WTC11 (cell line): Measurements from ENCODE around the gene MRPS11. TPM values are rescaled to one million over a fixed set of nuclear protein-coding genes. Genes with fewer than 3 reads are reported as not detected.

Experiments used
- ATAC-seq: fragments of 200-7000 bp; cut with Tn5 transposase; 2 replicates; pipeline ENCODE4 v1.10.0; 2021; ENCODE audit warnings: mild to moderate bottlenecking, moderate library complexity
- CTCF ChIA-PET: fragments of 300-600 bp; sonication (Branson Sonifier 250); formaldehyde crosslinking; loops from one replicate; lab custom pipeline; 2021; ENCODE audit warnings: antibody characterized with exemption; lab: Charles Lee
- POLR2A ChIA-PET: fragments of 350-600 bp; sonication (Branson Sonifier 250); formaldehyde crosslinking; loops from one replicate; lab custom pipeline; 2021; ENCODE audit warnings: antibody characterized with exemption; lab: Charles Lee
- DNase-seq: peaks from one replicate; pipeline ENCODE4 v3.0.0; 2021; ENCODE audit warnings: low spot score
- H3K27ac Mint-ChIP-seq: 2 replicates; pipeline ENCODE4 v1.8.0; 2021; ENCODE audit warnings: mixed read lengths
- H3K27me3 Mint-ChIP-seq: 2 replicates; pipeline ENCODE4 v1.8.0; 2021; ENCODE audit warnings: low read depth, mild to moderate bottlenecking, moderate library complexity, mixed read lengths
- H3K36me3 Mint-ChIP-seq: 2 replicates; pipeline ENCODE4 v1.8.0; 2021; ENCODE audit warnings: mixed read lengths
- H3K4me1 Mint-ChIP-seq: 2 replicates; pipeline ENCODE4 v1.8.0; 2022; ENCODE audit warnings: mixed read lengths
- H3K4me3 Mint-ChIP-seq: 2 replicates; pipeline ENCODE4 v1.8.0; 2021; ENCODE audit warnings: mild to moderate bottlenecking, moderate library complexity, mixed read lengths
- H3K9me3 Mint-ChIP-seq: 2 replicates; pipeline ENCODE4 v1.8.0; 2021; ENCODE audit warnings: mixed read lengths
- FOXK1 ChIP-seq: sonication (generic); formaldehyde crosslinking; IDR thresholded peaks from 2 replicates; pipeline ENCODE4 v1.8.0; 2022; ENCODE audit warnings: mild to moderate bottlenecking, moderate library complexity, missing genetic modification reagents
- JAZF1 ChIP-seq: fragments of 250-450 bp; sonication (Bioruptor Pico); IDR thresholded peaks from 2 replicates; pipeline ENCODE4 v1.9.0; 2021; ENCODE audit warnings: moderate library complexity, mild to moderate bottlenecking, inconsistent platforms
- OVOL2 ChIP-seq: fragments of 250-450 bp; sonication (Bioruptor Pico); IDR thresholded peaks from 2 replicates; pipeline ENCODE4 v1.9.0; 2021; ENCODE audit warnings: mild to moderate bottlenecking, borderline replicate concordance
- RORB ChIP-seq: fragments of 250-450 bp; sonication (Bioruptor Pico); IDR thresholded peaks from 2 replicates; pipeline ENCODE4 v1.9.0; 2021; ENCODE audit warnings: mild to moderate bottlenecking
- ZBTB21 ChIP-seq: sonication (generic); formaldehyde crosslinking; IDR thresholded peaks from 2 replicates; pipeline ENCODE4 v1.8.1; 2023; ENCODE audit warnings: mild to moderate bottlenecking, missing genetic modification reagents, borderline replicate concordance
- ZNF121 ChIP-seq: sonication (generic); formaldehyde crosslinking; IDR thresholded peaks from 2 replicates; pipeline ENCODE4 v1.8.0; 2023; ENCODE audit warnings: missing genetic modification reagents
- ZNF232 ChIP-seq: sonication (generic); formaldehyde crosslinking; IDR thresholded peaks from 2 replicates; pipeline ENCODE4 v1.8.0; 2022; ENCODE audit warnings: mild to moderate bottlenecking, missing genetic modification reagents
- ZNF263 ChIP-seq: sonication (generic); formaldehyde crosslinking; IDR thresholded peaks from 2 replicates; pipeline ENCODE4 v1.8.1; 2022; ENCODE audit warnings: low read depth, mild to moderate bottlenecking, moderate library complexity, missing genetic modification reagents
- total RNA-seq: library from RNA; stranded (reverse); gene quantifications from 3 replicates; pipeline ENCODE4 v1.2.3, GENCODE V29; 2021
- TF ChIP-seq, protein P1 (sequence below): sonication (generic); formaldehyde crosslinking; IDR thresholded peaks from 2 replicates; pipeline ENCODE4 v1.8.0; 2023; ENCODE audit warnings: missing genetic modification reagents
- TF ChIP-seq, protein P2 (sequence below): sonication (generic); formaldehyde crosslinking; IDR thresholded peaks from 2 replicates; pipeline ENCODE4 v1.8.0; 2023; ENCODE audit warnings: mild to moderate bottlenecking, missing genetic modification reagents
- TF ChIP-seq, protein P3 (sequence below): sonication (generic); formaldehyde crosslinking; conservative IDR thresholded peaks from 2 replicates; pipeline ENCODE4 v1.8.1; 2022; ENCODE audit warnings: mild to moderate bottlenecking, missing genetic modification reagents
- TF ChIP-seq, protein P4 (sequence below): fragments of 250-450 bp; sonication (Bioruptor Pico); IDR thresholded peaks from 2 replicates; pipeline ENCODE4 v1.9.0; 2021; ENCODE audit warnings: mild to moderate bottlenecking
- TF ChIP-seq, protein P5 (sequence below): sonication (generic); formaldehyde crosslinking; IDR thresholded peaks from 2 replicates; pipeline ENCODE4 v1.8.1; 2023; ENCODE audit warnings: mild to moderate bottlenecking, missing genetic modification reagents
- TF ChIP-seq, protein P6 (sequence below): fragments of 250-450 bp; sonication (Bioruptor Pico); IDR thresholded peaks from 2 replicates; pipeline ENCODE4 v1.9.0; 2021; ENCODE audit warnings: moderate library complexity, mild to moderate bottlenecking, inconsistent platforms, borderline replicate concordance
- TF ChIP-seq, protein P7 (sequence below): sonication (generic); formaldehyde crosslinking; IDR thresholded peaks from 2 replicates; pipeline ENCODE4 v1.8.1; 2022; ENCODE audit warnings: low read depth, mild to moderate bottlenecking, moderate library complexity, missing genetic modification reagents, borderline replicate concordance

The MRPS11 gene
- total RNA-seq, 1 experiment from 2014 or later, result 49.1 TPM

DNA sequence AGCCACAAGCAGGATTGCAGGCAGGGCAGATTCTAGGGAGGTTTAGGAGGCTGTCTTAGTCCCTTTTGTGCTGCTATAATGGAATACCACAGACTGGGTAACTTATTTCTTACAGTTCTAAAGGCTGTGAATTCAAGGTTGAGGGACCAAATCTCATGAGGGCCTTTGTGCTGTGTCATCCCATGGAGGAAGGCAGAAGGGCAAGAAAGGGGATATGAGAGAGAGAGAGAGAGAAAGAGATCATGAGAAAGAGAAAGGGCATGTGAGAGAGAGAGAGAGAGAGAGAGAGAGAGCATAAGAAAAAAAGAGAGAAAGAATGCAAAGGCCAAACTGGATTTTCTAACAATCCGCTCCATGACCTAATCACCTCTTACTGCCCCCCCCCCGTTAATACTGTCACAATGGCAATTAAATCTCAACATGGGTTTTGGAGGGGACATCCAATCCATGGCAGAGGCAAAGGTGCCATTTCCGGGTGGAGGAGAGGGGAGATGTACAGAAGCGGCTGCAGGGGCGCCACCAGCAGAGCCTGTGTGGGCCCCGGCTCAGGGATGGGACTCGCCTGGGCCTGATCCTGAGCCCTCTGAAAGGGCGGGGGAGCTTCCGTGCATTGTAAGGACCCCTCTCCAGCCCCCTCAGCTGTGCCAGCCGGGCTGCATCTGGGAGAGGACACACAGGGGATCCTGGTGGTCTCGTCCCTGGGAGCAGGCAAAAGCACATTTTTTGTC lies 20.5 kb downstream of the MRPS11 start:
- DNase-seq (no peak), ATAC-seq (peak; percentile 6; the same call in 1 of the 2 replicates)
- no peaks in the 10 kb centered on the region for H3K9me3 Mint-ChIP-seq
- no peak overlapping the region for H3K4me3 Mint-ChIP-seq
- H3K36me3 Mint-ChIP-seq, result no peaks in the 10 kb centered on the region
- TF ChIP-seq, protein P1, sequence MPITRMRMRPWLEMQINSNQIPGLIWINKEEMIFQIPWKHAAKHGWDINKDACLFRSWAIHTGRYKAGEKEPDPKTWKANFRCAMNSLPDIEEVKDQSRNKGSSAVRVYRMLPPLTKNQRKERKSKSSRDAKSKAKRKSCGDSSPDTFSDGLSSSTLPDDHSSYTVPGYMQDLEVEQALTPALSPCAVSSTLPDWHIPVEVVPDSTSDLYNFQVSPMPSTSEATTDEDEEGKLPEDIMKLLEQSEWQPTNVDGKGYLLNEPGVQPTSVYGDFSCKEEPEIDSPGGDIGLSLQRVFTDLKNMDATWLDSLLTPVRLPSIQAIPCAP (CRISPR knock-in tag), result no peak
- no peak for TF ChIP-seq ZBTB21 (CRISPR knock-in tag)
- TF ChIP-seq, protein P2, sequence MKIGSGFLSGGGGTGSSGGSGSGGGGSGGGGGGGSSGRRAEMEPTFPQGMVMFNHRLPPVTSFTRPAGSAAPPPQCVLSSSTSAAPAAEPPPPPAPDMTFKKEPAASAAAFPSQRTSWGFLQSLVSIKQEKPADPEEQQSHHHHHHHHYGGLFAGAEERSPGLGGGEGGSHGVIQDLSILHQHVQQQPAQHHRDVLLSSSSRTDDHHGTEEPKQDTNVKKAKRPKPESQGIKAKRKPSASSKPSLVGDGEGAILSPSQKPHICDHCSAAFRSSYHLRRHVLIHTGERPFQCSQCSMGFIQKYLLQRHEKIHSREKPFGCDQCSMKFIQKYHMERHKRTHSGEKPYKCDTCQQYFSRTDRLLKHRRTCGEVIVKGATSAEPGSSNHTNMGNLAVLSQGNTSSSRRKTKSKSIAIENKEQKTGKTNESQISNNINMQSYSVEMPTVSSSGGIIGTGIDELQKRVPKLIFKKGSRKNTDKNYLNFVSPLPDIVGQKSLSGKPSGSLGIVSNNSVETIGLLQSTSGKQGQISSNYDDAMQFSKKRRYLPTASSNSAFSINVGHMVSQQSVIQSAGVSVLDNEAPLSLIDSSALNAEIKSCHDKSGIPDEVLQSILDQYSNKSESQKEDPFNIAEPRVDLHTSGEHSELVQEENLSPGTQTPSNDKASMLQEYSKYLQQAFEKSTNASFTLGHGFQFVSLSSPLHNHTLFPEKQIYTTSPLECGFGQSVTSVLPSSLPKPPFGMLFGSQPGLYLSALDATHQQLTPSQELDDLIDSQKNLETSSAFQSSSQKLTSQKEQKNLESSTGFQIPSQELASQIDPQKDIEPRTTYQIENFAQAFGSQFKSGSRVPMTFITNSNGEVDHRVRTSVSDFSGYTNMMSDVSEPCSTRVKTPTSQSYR (CRISPR knock-in tag), result no peak
- TF ChIP-seq ZNF263, result no peak
- TF ChIP-seq, protein P3, sequence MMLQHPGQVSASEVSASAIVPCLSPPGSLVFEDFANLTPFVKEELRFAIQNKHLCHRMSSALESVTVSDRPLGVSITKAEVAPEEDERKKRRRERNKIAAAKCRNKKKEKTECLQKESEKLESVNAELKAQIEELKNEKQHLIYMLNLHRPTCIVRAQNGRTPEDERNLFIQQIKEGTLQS (CRISPR knock-in tag), result no peak
- TF ChIP-seq JAZF1 (CRISPR knock-in tag), result no peak
- no peak for TF ChIP-seq ZNF232 (CRISPR knock-in tag)
- TF ChIP-seq, protein P4, sequence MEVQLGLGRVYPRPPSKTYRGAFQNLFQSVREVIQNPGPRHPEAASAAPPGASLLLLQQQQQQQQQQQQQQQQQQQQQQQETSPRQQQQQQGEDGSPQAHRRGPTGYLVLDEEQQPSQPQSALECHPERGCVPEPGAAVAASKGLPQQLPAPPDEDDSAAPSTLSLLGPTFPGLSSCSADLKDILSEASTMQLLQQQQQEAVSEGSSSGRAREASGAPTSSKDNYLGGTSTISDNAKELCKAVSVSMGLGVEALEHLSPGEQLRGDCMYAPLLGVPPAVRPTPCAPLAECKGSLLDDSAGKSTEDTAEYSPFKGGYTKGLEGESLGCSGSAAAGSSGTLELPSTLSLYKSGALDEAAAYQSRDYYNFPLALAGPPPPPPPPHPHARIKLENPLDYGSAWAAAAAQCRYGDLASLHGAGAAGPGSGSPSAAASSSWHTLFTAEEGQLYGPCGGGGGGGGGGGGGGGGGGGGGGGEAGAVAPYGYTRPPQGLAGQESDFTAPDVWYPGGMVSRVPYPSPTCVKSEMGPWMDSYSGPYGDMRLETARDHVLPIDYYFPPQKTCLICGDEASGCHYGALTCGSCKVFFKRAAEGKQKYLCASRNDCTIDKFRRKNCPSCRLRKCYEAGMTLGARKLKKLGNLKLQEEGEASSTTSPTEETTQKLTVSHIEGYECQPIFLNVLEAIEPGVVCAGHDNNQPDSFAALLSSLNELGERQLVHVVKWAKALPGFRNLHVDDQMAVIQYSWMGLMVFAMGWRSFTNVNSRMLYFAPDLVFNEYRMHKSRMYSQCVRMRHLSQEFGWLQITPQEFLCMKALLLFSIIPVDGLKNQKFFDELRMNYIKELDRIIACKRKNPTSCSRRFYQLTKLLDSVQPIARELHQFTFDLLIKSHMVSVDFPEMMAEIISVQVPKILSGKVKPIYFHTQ (CRISPR knock-in tag), result no peak
- TF ChIP-seq, protein P5, sequence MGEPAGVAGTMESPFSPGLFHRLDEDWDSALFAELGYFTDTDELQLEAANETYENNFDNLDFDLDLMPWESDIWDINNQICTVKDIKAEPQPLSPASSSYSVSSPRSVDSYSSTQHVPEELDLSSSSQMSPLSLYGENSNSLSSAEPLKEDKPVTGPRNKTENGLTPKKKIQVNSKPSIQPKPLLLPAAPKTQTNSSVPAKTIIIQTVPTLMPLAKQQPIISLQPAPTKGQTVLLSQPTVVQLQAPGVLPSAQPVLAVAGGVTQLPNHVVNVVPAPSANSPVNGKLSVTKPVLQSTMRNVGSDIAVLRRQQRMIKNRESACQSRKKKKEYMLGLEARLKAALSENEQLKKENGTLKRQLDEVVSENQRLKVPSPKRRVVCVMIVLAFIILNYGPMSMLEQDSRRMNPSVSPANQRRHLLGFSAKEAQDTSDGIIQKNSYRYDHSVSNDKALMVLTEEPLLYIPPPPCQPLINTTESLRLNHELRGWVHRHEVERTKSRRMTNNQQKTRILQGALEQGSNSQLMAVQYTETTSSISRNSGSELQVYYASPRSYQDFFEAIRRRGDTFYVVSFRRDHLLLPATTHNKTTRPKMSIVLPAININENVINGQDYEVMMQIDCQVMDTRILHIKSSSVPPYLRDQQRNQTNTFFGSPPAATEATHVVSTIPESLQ (CRISPR knock-in tag), result no peak
- no peak for TF ChIP-seq ZNF121 (CRISPR knock-in tag)
- TF ChIP-seq, protein P6, sequence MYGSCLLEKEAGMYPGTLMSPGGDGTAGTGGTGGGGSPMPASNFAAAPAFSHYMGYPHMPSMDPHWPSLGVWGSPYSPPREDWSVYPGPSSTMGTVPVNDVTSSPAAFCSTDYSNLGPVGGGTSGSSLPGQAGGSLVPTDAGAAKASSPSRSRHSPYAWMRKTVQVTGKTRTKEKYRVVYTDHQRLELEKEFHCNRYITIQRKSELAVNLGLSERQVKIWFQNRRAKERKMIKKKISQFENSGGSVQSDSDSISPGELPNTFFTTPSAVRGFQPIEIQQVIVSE, result no peak
- TF ChIP-seq FOXK1 (CRISPR knock-in tag), result no peak
- TF ChIP-seq RORB (CRISPR knock-in tag), result no peak
- TF ChIP-seq, protein P7, sequence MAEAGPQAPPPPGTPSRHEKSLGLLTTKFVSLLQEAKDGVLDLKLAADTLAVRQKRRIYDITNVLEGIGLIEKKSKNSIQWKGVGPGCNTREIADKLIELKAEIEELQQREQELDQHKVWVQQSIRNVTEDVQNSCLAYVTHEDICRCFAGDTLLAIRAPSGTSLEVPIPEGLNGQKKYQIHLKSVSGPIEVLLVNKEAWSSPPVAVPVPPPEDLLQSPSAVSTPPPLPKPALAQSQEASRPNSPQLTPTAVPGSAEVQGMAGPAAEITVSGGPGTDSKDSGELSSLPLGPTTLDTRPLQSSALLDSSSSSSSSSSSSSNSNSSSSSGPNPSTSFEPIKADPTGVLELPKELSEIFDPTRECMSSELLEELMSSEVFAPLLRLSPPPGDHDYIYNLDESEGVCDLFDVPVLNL (CRISPR knock-in tag), result no peak
- no peak for TF ChIP-seq OVOL2 (CRISPR knock-in tag)
- ChIA-PET CTCF (interaction anchor here (1.4 to 1.7 kb wide), 3 partner anchors 21 to 117 kb away, joined by 4 to 6 read pairs (median 5); partner anchors contain the start of genes MRPL46 and MRPS11), POLR2A (no interaction called here)
- peaks cover 8% of the 10 kb centered on the region; the same call in 1 of the 2 replicates for H3K27me3 Mint-ChIP-seq
- peaks cover 54% of the 10 kb centered on the region for H3K4me1 Mint-ChIP-seq
- H3K27ac Mint-ChIP-seq, result no peak overlapping the region
